ENCODE measurements around the gene TMEM54. TPM values are rescaled to one million over a fixed set of nuclear protein-coding genes. Genes with fewer than 3 reads are reported as not detected.

TMEM54 gene
- total RNA-seq, 1 experiment from 2014 or later: 102 TPM

GRCh38 chr1:32929366-32929765, 28.2 kb upstream of the TMEM54 start:
- Histone ChIP-seq H3K9me2 (ENCODE audit: insufficient read depth) (no peaks in the 10 kb centered on the region), H3K4me1 (replicated peaks; ENCODE audit: insufficient read depth) (peaks cover 15% of the 10 kb centered on the region), H3F3A (ENCODE audit: insufficient read depth, low read depth) (peaks cover 8% of the 10 kb centered on the region), H2AFZ (no peak overlapping the region), H4K20me1 (ENCODE audit: insufficient read depth) (no peaks in the 10 kb centered on the region), H3K9me3 (ENCODE audit: insufficient read depth, low read depth) (no peaks in the 10 kb centered on the region), H3K27me3 (ENCODE audit: insufficient read depth, low read depth) (no peaks in the 10 kb centered on the region), H3K4me3 (no peak overlapping the region), H3K79me2 (ENCODE audit: low read depth) (no peaks in the 10 kb centered on the region), H3K36me3 (ENCODE audit: low read depth) (no peaks in the 10 kb centered on the region), H3K4me2 (no peak overlapping the region), H3K27ac (no peak overlapping the region)
- DNase-seq: no peak
- no TSS peak for BruUV-seq (replicated peaks)
- intact Hi-C loops (cut with micrococcal nuclease; ENCODE audit: unreplicated experiment): no loop called here
- CTCF ChIA-PET: interaction anchor here (0.7 kb wide), 2 partner anchors 56 to 121 kb away, joined by 3 read pairs; no protein-coding TSS in a partner anchor
- TF ChIP-seq EZH2 (IDR thresholded peaks at IDR 0.05; ENCODE audit: low read depth): no peak
- no peak for TF ChIP-seq CTCF (conservative IDR thresholded peaks at IDR 0.05)
- POLR2A ChIA-PET (ENCODE audit: unreplicated experiment): no interaction called here

- POLR2A ChIA-PET (ENCODE audit: unreplicated experiment): no interaction called here
- Histone ChIP-seq H3K4me1 (replicated peaks; ENCODE audit: insufficient read depth) (peaks cover 10% of the 10 kb centered on the region), H3K27me3 (ENCODE audit: insufficient read depth, low read depth) (no peaks in the 10 kb centered on the region), H2AFZ (no peak overlapping the region), H4K20me1 (ENCODE audit: insufficient read depth) (no peaks in the 10 kb centered on the region), H3K4me3 (no peak overlapping the region), H3K9me3 (ENCODE audit: insufficient read depth, low read depth) (no peaks in the 10 kb centered on the region), H3K36me3 (ENCODE audit: low read depth) (no peaks in the 10 kb centered on the region), H3K79me2 (ENCODE audit: low read depth) (no peaks in the 10 kb centered on the region), H3K4me2 (no peak overlapping the region), H3F3A (ENCODE audit: insufficient read depth, low read depth) (peaks cover 2% of the 10 kb centered on the region), H3K9me2 (ENCODE audit: insufficient read depth) (no peaks in the 10 kb centered on the region), H3K27ac (no peak overlapping the region)
- CTCF ChIA-PET: no interaction called here
- intact Hi-C loops (cut with micrococcal nuclease; ENCODE audit: unreplicated experiment): no loop called here
- BruUV-seq (replicated peaks): no TSS peak
- no peak for DNase-seq
- TF ChIP-seq CTCF (conservative IDR thresholded peaks at IDR 0.05) (no peak), EZH2 (IDR thresholded peaks at IDR 0.05; ENCODE audit: low read depth) (no peak)
Measured at GRCh38 chr1:32928715-32929114, 27.5 kb upstream of the TMEM54 start.

GRCh38 chr1:32928285-32928684, 27.1 kb upstream of the TMEM54 start:
- intact Hi-C loops (cut with micrococcal nuclease; ENCODE audit: unreplicated experiment): no loop called here
- H4K20me1 ChIP-seq (ENCODE audit: insufficient read depth): no peaks in the 10 kb centered on the region
- no peak overlapping the region for H3K4me2 ChIP-seq
- no peaks in the 10 kb centered on the region for H3K9me3 ChIP-seq (ENCODE audit: insufficient read depth, low read depth)
- H3K9me2 ChIP-seq (ENCODE audit: insufficient read depth): no peaks in the 10 kb centered on the region
- H3F3A ChIP-seq (ENCODE audit: insufficient read depth, low read depth): no peaks in the 10 kb centered on the region; the same call in 1 of the 2 replicates
- no peaks in the 10 kb centered on the region for H3K27me3 ChIP-seq (ENCODE audit: insufficient read depth, low read depth)
- H3K27ac ChIP-seq: no peak overlapping the region
- CTCF ChIA-PET: no interaction called here
- H3K79me2 ChIP-seq (ENCODE audit: low read depth): no peaks in the 10 kb centered on the region
- DNase-seq: no peak
- BruUV-seq (replicated peaks): no TSS peak
- POLR2A ChIA-PET (ENCODE audit: unreplicated experiment): interaction anchor here (0.6 kb wide), 1 partner anchor 428 kb away, joined by 6 read pairs; no protein-coding TSS in a partner anchor
- peaks cover 8% of the 10 kb centered on the region; the same call in 1 of the 2 replicates for H3K4me1 ChIP-seq (replicated peaks; ENCODE audit: insufficient read depth)
- no peaks in the 10 kb centered on the region for H3K36me3 ChIP-seq (ENCODE audit: low read depth)
- H3K4me3 ChIP-seq: no peak overlapping the region
- TF ChIP-seq CTCF (conservative IDR thresholded peaks at IDR 0.05) (no peak), EZH2 (IDR thresholded peaks at IDR 0.05; ENCODE audit: low read depth) (no peak)
- no peak overlapping the region for H2AFZ ChIP-seq

All from PC-9 (cell line).